Measurements from ENCODE around the gene GALNT18.

- TF ChIP-seq CTCF (IDR thresholded peaks at IDR 0.05) (no peak), POLR2A (IDR thresholded peaks at IDR 0.05) (no peak)
Measured at GRCh38 chr11:11444027-11444803, 177.6 kb downstream of the GALNT18 start.

Measured in breast epithelium (tissue), 3 donors.